Left ventricle myocardium inferior (tissue), 1 donor: Measurements from ENCODE around the gene PJA1. TPM values are rescaled to one million over a fixed set of nuclear protein-coding genes. Genes with fewer than 3 reads are reported as not detected.

Experiments used
- DNase-seq: peaks from one replicate; pipeline ENCODE4 v3.0.0-alpha.2; 2020
- H3K27ac ChIP-seq: fragments of 200-600 bp; replicated peaks from 2 replicates; pipeline ENCODE4 v1.8.0; 2021
- H3K27me3 ChIP-seq: fragments of 200-600 bp; 2 replicates; pipeline ENCODE4 v1.8.0; 2021; ENCODE audit warnings: low read depth
- H3K36me3 ChIP-seq: fragments of 200-600 bp; 2 replicates; pipeline ENCODE4 v1.8.0; 2021
- H3K4me1 ChIP-seq: fragments of 200-600 bp; 2 replicates; pipeline ENCODE4 v1.8.0; 2021
- H3K4me3 ChIP-seq: fragments of 200-600 bp; 2 replicates; pipeline ENCODE4 v1.8.0; 2021; ENCODE audit warnings: mild to moderate bottlenecking, moderate library complexity
- H3K9me3 ChIP-seq: fragments of 200-600 bp; replicated peaks from 2 replicates; pipeline ENCODE4 v1.8.0; 2021
- intact Hi-C: fragments of 100-400 bp; cut with micrococcal nuclease; formaldehyde crosslinking; loops from one replicate; pipeline ENCODE4 v1.11.0; 2022
- total RNA-seq: library from RNA; stranded (reverse); fragmentation: NEBNext Ultra II Directional; extraction: Animal tissue kit (Norgen Biotek cat#: 25700); gene quantifications from one replicate; pipeline ENCODE4 v1.2.1, GENCODE V29; 2021
- TF ChIP-seq, protein P1 (sequence below): fragments of 200-600 bp; IDR thresholded peaks from 2 replicates; pipeline ENCODE4 v1.8.0; 2021; ENCODE audit warnings: antibody characterized with exemption, mild to moderate bottlenecking, borderline replicate concordance
- donor health status: DM: no; HTN: yes; CAD: no; lungs with severe emphysema.

The PJA1 gene
- total RNA-seq, 1 donor from 2014 or later = 18.2 TPM

DNA sequence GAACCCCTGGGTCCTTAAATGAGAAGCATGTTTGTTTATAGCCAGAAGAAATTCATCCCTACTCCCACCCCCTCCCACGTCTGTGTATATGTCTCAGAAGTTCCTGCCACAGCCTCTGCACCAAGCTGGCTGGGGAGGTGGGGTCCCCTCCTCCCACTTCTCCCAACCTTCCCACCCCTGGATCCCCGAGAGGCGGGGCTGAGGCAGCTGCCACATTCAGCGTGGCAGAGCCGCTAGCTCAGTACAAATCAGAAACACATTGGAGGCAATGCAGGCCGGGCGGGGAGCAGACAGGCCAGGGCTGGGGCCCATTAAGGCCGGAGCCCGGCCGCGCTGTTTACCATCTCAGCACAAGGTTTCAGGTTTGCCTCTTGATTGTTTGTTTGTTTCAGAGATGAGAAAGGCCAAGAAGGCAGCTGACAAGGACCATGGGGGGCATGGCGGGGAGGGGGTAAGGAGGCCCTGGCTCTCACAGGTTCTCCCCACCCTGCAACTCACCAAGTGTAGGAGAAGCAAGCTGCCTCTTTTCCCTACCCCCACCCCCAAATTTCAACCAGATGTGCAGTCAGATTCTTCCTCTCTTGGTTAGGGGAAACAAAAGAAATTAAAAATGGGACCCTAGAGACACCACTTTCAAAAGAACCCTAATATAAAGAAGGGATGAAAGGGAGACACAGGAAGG, 22.3 kb downstream of the PJA1 start:
- Histone ChIP-seq H3K4me3 (no peak overlapping the region), H3K9me3 (no peaks in the 10 kb centered on the region), H3K4me1 (no peaks in the 10 kb centered on the region), H3K36me3 (no peaks in the 10 kb centered on the region), H3K27me3 (no peaks in the 10 kb centered on the region), H3K27ac (no peak overlapping the region)
- DNase-seq = no peak
- TF ChIP-seq, protein P1, sequence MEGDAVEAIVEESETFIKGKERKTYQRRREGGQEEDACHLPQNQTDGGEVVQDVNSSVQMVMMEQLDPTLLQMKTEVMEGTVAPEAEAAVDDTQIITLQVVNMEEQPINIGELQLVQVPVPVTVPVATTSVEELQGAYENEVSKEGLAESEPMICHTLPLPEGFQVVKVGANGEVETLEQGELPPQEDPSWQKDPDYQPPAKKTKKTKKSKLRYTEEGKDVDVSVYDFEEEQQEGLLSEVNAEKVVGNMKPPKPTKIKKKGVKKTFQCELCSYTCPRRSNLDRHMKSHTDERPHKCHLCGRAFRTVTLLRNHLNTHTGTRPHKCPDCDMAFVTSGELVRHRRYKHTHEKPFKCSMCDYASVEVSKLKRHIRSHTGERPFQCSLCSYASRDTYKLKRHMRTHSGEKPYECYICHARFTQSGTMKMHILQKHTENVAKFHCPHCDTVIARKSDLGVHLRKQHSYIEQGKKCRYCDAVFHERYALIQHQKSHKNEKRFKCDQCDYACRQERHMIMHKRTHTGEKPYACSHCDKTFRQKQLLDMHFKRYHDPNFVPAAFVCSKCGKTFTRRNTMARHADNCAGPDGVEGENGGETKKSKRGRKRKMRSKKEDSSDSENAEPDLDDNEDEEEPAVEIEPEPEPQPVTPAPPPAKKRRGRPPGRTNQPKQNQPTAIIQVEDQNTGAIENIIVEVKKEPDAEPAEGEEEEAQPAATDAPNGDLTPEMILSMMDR = no peak
- intact Hi-C loops = no loop called here

DNA sequence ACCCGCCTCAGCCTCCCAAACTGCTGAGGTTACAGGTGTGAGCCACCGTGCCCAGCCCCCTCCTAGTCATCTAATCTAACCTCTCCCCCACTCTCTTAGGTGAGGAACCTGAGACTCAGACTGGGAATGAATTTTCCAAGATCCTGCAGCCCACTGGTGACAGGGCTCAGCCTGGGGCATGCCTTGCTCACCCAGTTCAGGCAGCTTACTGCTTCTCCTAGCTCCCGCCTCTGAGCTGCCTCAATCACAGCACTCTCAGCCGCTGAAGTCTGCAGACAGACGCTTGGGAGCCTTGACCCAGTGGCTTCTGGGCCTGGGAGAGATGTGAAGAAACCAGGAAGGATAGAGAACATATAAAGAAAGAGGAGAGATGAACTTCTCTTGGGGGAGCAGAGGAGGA, 24.4 kb downstream of the PJA1 start:
- intact Hi-C loops = no loop called here
- H3K36me3 ChIP-seq = no peaks in the 10 kb centered on the region
- H3K27me3 ChIP-seq = no peaks in the 10 kb centered on the region
- H3K4me1 ChIP-seq = peaks cover 6% of the 10 kb centered on the region
- no peak for DNase-seq
- no peak overlapping the region for H3K4me3 ChIP-seq
- no peaks in the 10 kb centered on the region for H3K9me3 ChIP-seq
- no peak overlapping the region for H3K27ac ChIP-seq
- TF ChIP-seq, protein P1 = no peak

DNA sequence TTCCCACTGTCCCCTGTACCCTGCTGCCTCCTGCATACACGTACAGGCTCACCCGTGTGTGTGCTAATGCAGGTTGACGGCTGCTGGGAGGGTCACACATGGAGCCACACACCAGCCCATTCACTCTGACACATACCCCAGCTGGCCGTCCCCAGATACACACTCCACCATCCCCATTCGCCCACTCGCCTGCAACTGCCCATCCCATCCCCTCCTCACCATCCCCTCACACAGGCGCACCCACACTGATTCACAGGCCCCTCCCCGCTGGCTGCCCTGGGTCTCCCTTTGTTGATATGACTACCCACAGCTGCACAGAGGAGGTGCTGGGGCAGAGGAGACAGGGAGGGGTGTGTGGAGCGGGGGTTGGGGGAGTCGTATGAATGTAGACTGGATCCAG, 25.7 kb downstream of the PJA1 start:
- TF ChIP-seq, protein P1 = no peak
- Histone ChIP-seq H3K9me3 (no peaks in the 10 kb centered on the region), H3K36me3 (no peaks in the 10 kb centered on the region), H3K4me1 (peaks cover 6% of the 10 kb centered on the region), H3K27ac (no peak overlapping the region), H3K4me3 (no peak overlapping the region), H3K27me3 (no peaks in the 10 kb centered on the region)
- intact Hi-C loops = no loop called here
- DNase-seq = no peak

DNA sequence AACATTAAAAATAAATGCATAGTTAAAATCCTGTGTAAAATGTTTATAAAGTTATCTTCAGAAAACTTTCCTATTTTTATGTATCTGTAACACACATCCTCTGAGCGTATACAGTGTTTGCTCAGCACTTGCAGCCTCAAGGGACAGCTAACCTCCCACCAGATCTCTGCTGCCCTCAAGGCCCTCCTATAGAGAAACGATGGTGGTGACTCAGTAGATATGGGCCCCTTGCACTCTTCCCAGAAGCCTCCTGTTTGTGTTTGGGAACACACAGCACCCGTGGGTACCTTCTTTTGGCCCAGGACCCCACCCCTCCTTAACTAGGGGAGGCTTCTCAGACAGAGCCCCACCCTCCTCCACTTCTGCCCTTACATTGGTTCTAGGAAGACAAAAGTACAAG, 26.7 kb downstream of the PJA1 start:
- Histone ChIP-seq H3K27ac (no peak overlapping the region), H3K4me3 (no peak overlapping the region), H3K4me1 (peaks cover 6% of the 10 kb centered on the region), H3K36me3 (no peaks in the 10 kb centered on the region), H3K9me3 (no peaks in the 10 kb centered on the region), H3K27me3 (no peaks in the 10 kb centered on the region)
- no peak for DNase-seq
- TF ChIP-seq, protein P1 = no peak
- intact Hi-C loops = no loop called here

DNA sequence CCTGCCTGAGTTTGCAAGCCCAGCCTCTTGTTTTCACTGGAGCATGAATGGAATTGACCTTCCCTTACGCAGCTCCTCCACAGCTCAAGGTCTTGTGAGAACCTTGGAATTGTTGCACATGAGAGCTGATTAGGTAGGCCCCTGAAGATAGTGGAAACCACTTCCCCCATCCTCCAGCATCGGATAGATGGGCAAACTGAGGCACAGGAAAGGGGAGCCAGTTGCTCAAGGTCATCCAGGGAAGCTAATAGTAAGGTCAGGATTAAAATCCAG, 27.2 kb downstream of the PJA1 start:
- no peaks in the 10 kb centered on the region for H3K36me3 ChIP-seq
- H3K9me3 ChIP-seq = no peaks in the 10 kb centered on the region
- DNase-seq = no peak
- peaks cover 6% of the 10 kb centered on the region for H3K4me1 ChIP-seq
- H3K27ac ChIP-seq = peak overlapping the region; percentile 73
- H3K4me3 ChIP-seq = no peak overlapping the region
- TF ChIP-seq, protein P1 = no peak
- no peaks in the 10 kb centered on the region for H3K27me3 ChIP-seq
- intact Hi-C loops = no loop called here
